B cell (primary cell): Measurements from ENCODE around the gene SLC2A4RG.

Source experiments
- EZH2 ChIP-seq: IDR thresholded peaks from 2 replicates; pipeline ENCODE4 v1.6.1; 2012; ENCODE audit warnings: borderline replicate concordance, low read depth, mild to moderate bottlenecking, moderate library complexity, low read length; ENCODE audit not compliant: insufficient read depth, poor library complexity, severe bottlenecking
- TF ChIP-seq, protein P1 (sequence below): fragments of 200-600 bp; IDR thresholded peaks from one replicate; pipeline ENCODE4 v1.8.0; 2022; ENCODE audit warnings: antibody characterized with exemption, mild to moderate bottlenecking

DNA sequence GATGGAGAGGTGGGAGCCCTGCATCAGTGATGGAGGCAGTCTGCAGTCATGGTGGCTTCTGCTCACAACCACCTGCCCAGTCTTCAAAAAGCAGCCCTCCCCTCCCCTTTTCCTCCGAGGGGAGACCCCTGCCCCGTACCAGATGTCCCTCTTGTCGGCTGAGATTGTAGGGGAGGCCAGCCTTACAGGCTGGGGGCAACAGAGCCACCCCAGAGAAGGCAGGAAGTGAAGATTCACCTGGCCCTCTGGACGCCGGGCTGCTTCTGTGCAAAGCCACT is 38.6 kb upstream of the SLC2A4RG start:
- TF ChIP-seq, protein P1, sequence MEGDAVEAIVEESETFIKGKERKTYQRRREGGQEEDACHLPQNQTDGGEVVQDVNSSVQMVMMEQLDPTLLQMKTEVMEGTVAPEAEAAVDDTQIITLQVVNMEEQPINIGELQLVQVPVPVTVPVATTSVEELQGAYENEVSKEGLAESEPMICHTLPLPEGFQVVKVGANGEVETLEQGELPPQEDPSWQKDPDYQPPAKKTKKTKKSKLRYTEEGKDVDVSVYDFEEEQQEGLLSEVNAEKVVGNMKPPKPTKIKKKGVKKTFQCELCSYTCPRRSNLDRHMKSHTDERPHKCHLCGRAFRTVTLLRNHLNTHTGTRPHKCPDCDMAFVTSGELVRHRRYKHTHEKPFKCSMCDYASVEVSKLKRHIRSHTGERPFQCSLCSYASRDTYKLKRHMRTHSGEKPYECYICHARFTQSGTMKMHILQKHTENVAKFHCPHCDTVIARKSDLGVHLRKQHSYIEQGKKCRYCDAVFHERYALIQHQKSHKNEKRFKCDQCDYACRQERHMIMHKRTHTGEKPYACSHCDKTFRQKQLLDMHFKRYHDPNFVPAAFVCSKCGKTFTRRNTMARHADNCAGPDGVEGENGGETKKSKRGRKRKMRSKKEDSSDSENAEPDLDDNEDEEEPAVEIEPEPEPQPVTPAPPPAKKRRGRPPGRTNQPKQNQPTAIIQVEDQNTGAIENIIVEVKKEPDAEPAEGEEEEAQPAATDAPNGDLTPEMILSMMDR, result no peak
- no peak for TF ChIP-seq EZH2
